ENCODE results near the gene GABRR3. TPM values are rescaled to one million over a fixed set of nuclear protein-coding genes. Genes with fewer than 3 reads are reported as not detected.

Gene GABRR3
- total RNA-seq (2022; extraction: Qiagen RNA extraction; ENCODE audit: low read depth): not detected in 5 replicates

DNA sequence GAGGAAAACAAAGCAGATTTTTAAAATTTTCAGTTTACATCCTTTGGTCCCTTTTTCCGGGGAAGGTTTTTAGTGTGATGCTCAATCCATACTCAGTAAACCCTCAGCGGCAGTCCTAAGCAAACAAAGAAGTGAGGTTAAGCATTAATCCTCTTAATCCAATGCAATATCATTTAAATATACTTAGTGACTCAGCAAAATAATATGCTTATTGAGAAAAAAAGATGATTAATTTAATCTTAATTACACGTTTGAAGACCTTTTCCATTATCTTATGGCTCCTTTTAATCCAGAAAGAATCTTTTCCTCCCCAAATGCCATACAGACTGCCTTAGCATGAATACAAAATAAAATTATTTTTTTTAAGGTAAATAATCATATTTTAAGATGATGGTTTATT lies at the start of gene GABRR3:
Gene GABRR3 (minus strand): TSS at position 108 of the 400 bp plus-strand sequence. CDS start 328 bp downstream, outside the sequence.

DNA sequence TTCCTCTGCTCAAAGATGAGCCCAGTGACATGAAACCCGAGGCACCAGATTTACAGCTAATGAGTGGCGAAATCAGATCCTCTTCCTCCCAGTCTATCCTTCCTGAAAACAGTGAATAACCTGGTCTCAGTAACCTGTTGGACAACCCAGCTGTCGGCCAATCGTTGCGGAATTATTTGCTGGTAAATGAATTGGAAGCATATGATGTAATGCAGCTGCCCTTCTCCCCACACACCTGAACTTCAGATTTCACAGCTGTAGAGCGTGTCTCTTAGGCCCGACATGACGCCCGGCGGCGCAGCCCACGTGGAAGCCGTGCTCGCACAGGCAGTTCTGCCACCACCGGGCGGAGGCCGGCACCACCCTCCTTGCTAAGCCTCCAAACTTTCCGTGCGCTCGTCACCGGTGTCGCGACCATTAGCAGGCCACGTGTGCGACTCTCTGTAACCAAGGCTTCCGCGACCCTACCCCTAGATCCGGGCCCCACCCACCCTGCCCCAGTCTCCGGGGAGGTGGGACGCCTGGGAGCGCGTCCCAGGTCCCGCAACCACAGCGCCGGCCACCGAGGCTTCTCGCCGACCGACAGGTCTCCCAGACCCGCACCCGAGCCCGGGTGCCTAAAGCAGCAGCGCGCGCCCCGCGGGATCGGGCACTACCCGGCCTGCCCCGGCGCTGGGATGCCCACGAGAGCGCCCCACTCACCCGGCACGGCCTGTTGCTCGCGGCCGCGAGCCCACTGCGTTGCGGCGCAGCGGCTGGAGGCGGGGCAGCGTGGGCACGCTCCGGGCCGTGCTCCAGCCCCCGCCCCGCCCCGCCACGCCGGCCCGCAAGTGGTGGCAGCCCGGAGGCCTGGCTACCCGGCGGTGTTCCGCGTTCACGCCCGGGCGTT lies 63.2 kb downstream of the GABRR3 start, which contains the start of gene RIOX2:
Gene RIOX2 (minus strand): TSS at position 753 of the 889 bp plus-strand sequence. CDS start 4,838 bp downstream, outside the sequence.

Other genes starting within 250 kb of the GABRR3 start
- gene CRYBG3, start 213.3 kb downstream of the GABRR3 start, total RNA-seq (2022; extraction: Qiagen RNA extraction; ENCODE audit: low read depth): 6.9 to 10.9 TPM (median 7.1 TPM) in 5 replicates
- 29.7 to 35.8 TPM (median 31.2 TPM) in 5 replicates for gene RIOX2, start 62.9 kb downstream of the GABRR3 start, total RNA-seq (2022; extraction: Qiagen RNA extraction; ENCODE audit: low read depth)
- gene OR5AC2, start 51.9 kb upstream of the GABRR3 start, total RNA-seq (2022; extraction: Qiagen RNA extraction; ENCODE audit: low read depth): not detected in 5 replicates
- gene OR5H1, start 95.4 kb upstream of the GABRR3 start, total RNA-seq (2022; extraction: Qiagen RNA extraction; ENCODE audit: low read depth): not detected in 5 replicates
- gene OR5H14, start 112.2 kb upstream of the GABRR3 start, total RNA-seq (2022; extraction: Qiagen RNA extraction; ENCODE audit: low read depth): not detected in 5 replicates
- not detected in 5 replicates for gene OR5H15, start 131.4 kb upstream of the GABRR3 start, total RNA-seq (2022; extraction: Qiagen RNA extraction; ENCODE audit: low read depth)
- gene OR5H6, start 228.9 kb upstream of the GABRR3 start, total RNA-seq (2022; extraction: Qiagen RNA extraction; ENCODE audit: low read depth): not detected in 5 replicates
- not detected in 5 replicates for gene OR5H2, start 247.2 kb upstream of the GABRR3 start, total RNA-seq (2022; extraction: Qiagen RNA extraction; ENCODE audit: low read depth)